HEK293 (cell line): ENCODE results near the gene VANGL2.

Experiments
- CTCF ChIA-PET: fragments of 350-600 bp; formaldehyde crosslinking; extraction: SDS; loops from one replicate; lab custom pipeline; 2021; ENCODE audit warnings: antibody characterized with exemption; lab: Yijun Ruan, JAX
- POLR2A ChIA-PET: fragments of 300-600 bp; formaldehyde crosslinking; extraction: SDS; loops from one replicate; lab custom pipeline; 2020; ENCODE audit warnings: antibody characterized with exemption, inconsistent platforms; lab: Yijun Ruan, JAX
- H3K27ac ChIP-seq: fragments of 200-500 bp; sonication (Bioruptor generic); 2 replicates; pipeline ENCODE4 v1.5.1; 2014; ENCODE audit warnings: low read depth, low read length, control low read depth, inconsistent platforms; ENCODE audit errors: extremely low read depth
- H3K36me3 ChIP-seq, 2 experiments: fragments of 200-500 bp in 1 of 2; sonication (Bioruptor generic) in 1 of 2; 1 replicate in 1 of 2; 2 replicates in 1 of 2; pipeline ENCODE4 v1.5.1; 2014 to 2017; ENCODE audit warnings: inconsistent platforms in 2 of 2, low read length in 2 of 2; ENCODE audit not compliant: control insufficient read depth in 2 of 2, insufficient read depth in 1 of 2
- H3K4me1 ChIP-seq: fragments of 200-500 bp; sonication (Bioruptor generic); 2 replicates; pipeline ENCODE4 v1.5.1; 2014; ENCODE audit warnings: mild to moderate bottlenecking, low read length, inconsistent platforms; ENCODE audit not compliant: control insufficient read depth, insufficient read depth
- H3K4me3 ChIP-seq: 2 replicates; pipeline ENCODE4 v1.5.1; 2011; ENCODE audit warnings: low read depth, mild to moderate bottlenecking, control low read depth, low read length, moderate library complexity
- H3K9me3 ChIP-seq: fragments of 200-500 bp; sonication (Bioruptor generic); 2 replicates; pipeline ENCODE4 v1.5.1; 2014; ENCODE audit warnings: low read depth, low read length, inconsistent platforms; ENCODE audit not compliant: control insufficient read depth, insufficient read depth
- ELK4 ChIP-seq: IDR thresholded peaks from 2 replicates; pipeline ENCODE4 v1.6.1; 2011; ENCODE audit warnings: mild to moderate bottlenecking, low read depth, low read length, borderline replicate concordance
- GLI4 ChIP-seq: fragments of 450-650 bp; formaldehyde crosslinking; IDR thresholded peaks from 2 replicates; pipeline ENCODE4 v1.5.1; 2016; ENCODE audit warnings: missing biosample characterization, missing genetic modification characterization
- INSM2 ChIP-seq: fragments of 450-650 bp; formaldehyde crosslinking; IDR thresholded peaks from 2 replicates; pipeline ENCODE4 v1.5.1; 2016; ENCODE audit warnings: missing biosample characterization, missing genetic modification characterization
- KLF8 ChIP-seq: fragments of 450-650 bp; formaldehyde crosslinking; IDR thresholded peaks from 2 replicates; pipeline ENCODE4 v1.5.1; 2016; ENCODE audit warnings: missing biosample characterization, missing genetic modification characterization
- RBAK ChIP-seq: fragments of 450-650 bp; formaldehyde crosslinking; IDR thresholded peaks from 2 replicates; pipeline ENCODE4 v1.5.1; 2016; ENCODE audit warnings: missing biosample characterization, missing genetic modification characterization
- TRIM28 ChIP-seq: IDR thresholded peaks from 2 replicates; pipeline ENCODE4 v1.6.1; 2011; ENCODE audit warnings: low read length, control low read depth, borderline replicate concordance
- ZBTB8A ChIP-seq: fragments of 450-650 bp; formaldehyde crosslinking; IDR thresholded peaks from 2 replicates; pipeline ENCODE4 v1.5.1; 2016; ENCODE audit warnings: missing biosample characterization, missing genetic modification characterization
- ZNF184 ChIP-seq: fragments of 450-650 bp; IDR thresholded peaks from 2 replicates; pipeline ENCODE4 v1.5.1; 2018; ENCODE audit warnings: missing biosample characterization, mild to moderate bottlenecking, missing genetic modification characterization
- ZNF221 ChIP-seq: fragments of 450-650 bp; formaldehyde crosslinking; IDR thresholded peaks from 2 replicates; pipeline ENCODE4 v1.5.1; 2017; ENCODE audit warnings: missing biosample characterization, missing genetic modification characterization, borderline replicate concordance
- ZNF248 ChIP-seq: fragments of 450-650 bp; formaldehyde crosslinking; IDR thresholded peaks from 2 replicates; pipeline ENCODE4 v1.5.1; 2017; ENCODE audit warnings: missing biosample characterization, missing genetic modification characterization
- ZNF404 ChIP-seq: fragments of 450-650 bp; formaldehyde crosslinking; IDR thresholded peaks from 2 replicates; pipeline ENCODE4 v1.5.1; 2017; ENCODE audit warnings: missing biosample characterization, missing genetic modification characterization
- ZNF518A ChIP-seq: fragments of 450-650 bp; formaldehyde crosslinking; conservative IDR thresholded peaks from 2 replicates; pipeline ENCODE4 v1.5.1; 2016; ENCODE audit warnings: low read depth, missing biosample characterization, missing genetic modification characterization
- ZNF621 ChIP-seq: fragments of 450-650 bp; formaldehyde crosslinking; IDR thresholded peaks from 2 replicates; pipeline ENCODE4 v1.5.1; 2017; ENCODE audit warnings: missing biosample characterization, missing genetic modification characterization
- ZNF658 ChIP-seq: fragments of 450-650 bp; formaldehyde crosslinking; IDR thresholded peaks from 2 replicates; pipeline ENCODE4; 2016; ENCODE audit warnings: missing biosample characterization, missing genetic modification characterization
- TF ChIP-seq, protein P1 (sequence below): fragments of 450-650 bp; formaldehyde crosslinking; IDR thresholded peaks from 2 replicates; pipeline ENCODE4 v1.5.1; 2016; ENCODE audit warnings: missing biosample characterization, missing genetic modification characterization
- TF ChIP-seq, protein P2 (sequence below): fragments of 450-650 bp; formaldehyde crosslinking; IDR thresholded peaks from 2 replicates; pipeline ENCODE4 v1.5.1; 2016; ENCODE audit warnings: missing biosample characterization, missing genetic modification characterization
- TF ChIP-seq, protein P3 (sequence below): fragments of 450-650 bp; formaldehyde crosslinking; IDR thresholded peaks from 2 replicates; pipeline ENCODE4 v1.5.1; 2016; ENCODE audit warnings: missing biosample characterization, missing genetic modification characterization

VANGL2 gene

GRCh38 chr1:160449494-160449893 lies 49.1 kb downstream of the VANGL2 start:
- Histone ChIP-seq H3K36me3 (no peaks in the 10 kb centered on the region), H3K4me1 (no peaks in the 10 kb centered on the region), H3K27ac (no peak overlapping the region), H3K4me3 (no peak overlapping the region), H3K9me3 (no peaks in the 10 kb centered on the region)
- POLR2A ChIA-PET = no interaction called here
- TF ChIP-seq, protein P1, sequence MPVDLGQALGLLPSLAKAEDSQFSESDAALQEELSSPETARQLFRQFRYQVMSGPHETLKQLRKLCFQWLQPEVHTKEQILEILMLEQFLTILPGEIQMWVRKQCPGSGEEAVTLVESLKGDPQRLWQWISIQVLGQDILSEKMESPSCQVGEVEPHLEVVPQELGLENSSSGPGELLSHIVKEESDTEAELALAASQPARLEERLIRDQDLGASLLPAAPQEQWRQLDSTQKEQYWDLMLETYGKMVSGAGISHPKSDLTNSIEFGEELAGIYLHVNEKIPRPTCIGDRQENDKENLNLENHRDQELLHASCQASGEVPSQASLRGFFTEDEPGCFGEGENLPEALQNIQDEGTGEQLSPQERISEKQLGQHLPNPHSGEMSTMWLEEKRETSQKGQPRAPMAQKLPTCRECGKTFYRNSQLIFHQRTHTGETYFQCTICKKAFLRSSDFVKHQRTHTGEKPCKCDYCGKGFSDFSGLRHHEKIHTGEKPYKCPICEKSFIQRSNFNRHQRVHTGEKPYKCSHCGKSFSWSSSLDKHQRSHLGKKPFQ (tag by site-specific recombination) = no peak
- no peak for TF ChIP-seq GLI4
- TF ChIP-seq ZNF518A (tag by site-specific recombination) = no peak
- no peak for TF ChIP-seq ZNF221 (tag by site-specific recombination)
- TF ChIP-seq ZNF621 (tag by site-specific recombination) = no peak
- CTCF ChIA-PET = interaction anchor here (0.9 to 1.2 kb wide), 2 partner anchors 9 to 21 kb away, joined by 3 read pairs; no protein-coding TSS in a partner anchor

DNA sequence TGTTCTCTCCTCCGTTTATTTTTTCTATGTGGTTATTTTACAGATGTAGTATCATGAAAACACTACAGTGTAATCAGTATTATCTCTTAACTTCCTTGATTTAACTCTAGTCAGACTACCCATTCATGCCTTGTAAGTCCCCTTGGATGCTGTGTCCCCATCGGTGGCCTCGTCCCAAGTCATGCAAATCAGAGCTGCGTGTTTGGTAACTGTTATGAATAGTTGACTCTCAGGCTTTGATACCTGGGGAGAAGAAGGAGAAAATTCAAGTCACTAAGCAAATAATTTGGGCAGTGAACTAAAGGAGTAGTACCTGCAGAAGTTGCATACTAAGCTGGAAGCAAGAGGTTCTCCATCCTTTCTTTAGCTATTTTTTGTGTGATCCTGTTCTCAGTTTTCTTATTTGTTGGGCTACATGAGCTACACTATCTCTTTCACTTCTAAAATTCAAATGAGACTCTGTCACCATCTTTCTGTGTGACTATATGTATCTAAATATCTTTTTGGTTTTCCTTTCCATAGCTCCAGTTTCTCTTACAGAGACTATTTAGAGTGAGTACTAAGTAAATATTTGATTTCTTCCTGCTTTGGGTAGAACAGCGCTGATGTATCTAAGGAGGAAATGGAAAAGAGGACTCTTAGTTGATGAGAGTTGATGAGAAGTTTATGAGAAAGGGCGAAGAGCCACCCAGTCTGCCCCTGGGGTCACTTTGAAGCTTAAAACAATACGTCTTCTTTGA lies 50.9 kb downstream of the VANGL2 start:
- POLR2A ChIA-PET = no interaction called here
- Histone ChIP-seq H3K4me3 (no peak overlapping the region), H3K4me1 (no peaks in the 10 kb centered on the region)
- TF ChIP-seq KLF8 (no peak), ZNF518A (tag by site-specific recombination) (no peak), ZNF248 (no peak), TRIM28 (no peak), ZNF658 (tag by site-specific recombination) (no peak), RBAK (tag by site-specific recombination) (no peak), INSM2 (tag by site-specific recombination) (no peak), ZNF184 (tag by site-specific recombination) (no peak), ELK4 (no peak), ZNF404 (tag by site-specific recombination) (no peak), ZBTB8A (tag by site-specific recombination) (no peak)
- TF ChIP-seq, protein P2, sequence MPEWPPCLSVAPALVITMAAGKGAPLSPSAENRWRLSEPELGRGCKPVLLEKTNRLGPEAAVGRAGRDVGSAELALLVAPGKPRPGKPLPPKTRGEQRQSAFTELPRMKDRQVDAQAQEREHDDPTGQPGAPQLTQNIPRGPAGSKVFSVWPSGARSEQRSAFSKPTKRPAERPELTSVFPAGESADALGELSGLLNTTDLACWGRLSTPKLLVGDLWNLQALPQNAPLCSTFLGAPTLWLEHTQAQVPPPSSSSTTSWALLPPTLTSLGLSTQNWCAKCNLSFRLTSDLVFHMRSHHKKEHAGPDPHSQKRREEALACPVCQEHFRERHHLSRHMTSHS = no peak
- TF ChIP-seq, protein P3, sequence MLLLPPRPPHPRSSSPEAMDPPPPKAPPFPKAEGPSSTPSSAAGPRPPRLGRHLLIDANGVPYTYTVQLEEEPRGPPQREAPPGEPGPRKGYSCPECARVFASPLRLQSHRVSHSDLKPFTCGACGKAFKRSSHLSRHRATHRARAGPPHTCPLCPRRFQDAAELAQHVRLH (tag by site-specific recombination) = no peak

More for the DNA sequence above, 50.9 kb downstream of the VANGL2 start:
- Histone ChIP-seq H3K36me3 (no peaks in the 10 kb centered on the region), H3K9me3 (no peaks in the 10 kb centered on the region), H3K27ac (no peak overlapping the region)
- CTCF ChIA-PET = interaction anchor here (0.5 to 1.2 kb wide), 4 partner anchors 12 to 600 kb away, joined by 3 to 4 read pairs (median 3); no protein-coding TSS in a partner anchor
